NCI-H2171 treated with DMSO at 0.1 percent for 48 hours (cell line): Measurements from ENCODE around the gene CRACR2A.

ENCODE experiments used
- DNase-seq: peaks from one replicate; lab custom pipeline; 2025; lab: John Stamatoyannopoulos, UW

Gene CRACR2A

DNA sequence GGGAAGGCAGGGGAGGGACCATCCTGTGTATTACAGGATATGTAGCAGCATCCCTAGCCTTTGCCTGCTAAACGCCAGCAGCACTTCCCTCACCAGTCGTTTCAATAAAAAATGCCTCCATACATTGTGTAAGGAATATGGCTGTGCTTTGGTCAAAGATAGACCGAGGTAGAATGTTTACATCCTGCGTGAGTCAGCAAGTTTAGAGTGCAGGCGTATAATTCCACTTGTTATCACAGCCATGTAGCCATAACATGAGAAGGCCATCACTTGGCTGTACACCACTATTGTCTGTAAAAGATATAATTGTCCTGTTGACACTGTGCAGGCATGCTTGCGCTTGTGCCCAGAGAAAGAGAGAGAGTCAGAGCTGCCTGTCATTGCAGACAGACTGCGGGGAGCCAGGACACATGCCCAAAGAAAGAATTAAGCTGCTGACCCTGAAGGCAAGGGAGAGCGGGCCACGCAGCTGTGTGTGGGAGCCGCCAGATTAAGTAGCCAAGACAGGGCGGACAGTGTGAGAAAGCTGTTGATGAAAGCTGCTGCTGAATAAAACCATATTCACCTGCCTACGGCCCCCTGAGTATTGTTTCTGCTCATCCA is 68.4 kb downstream of the CRACR2A start:
- DNase-seq, result no peak

DNA sequence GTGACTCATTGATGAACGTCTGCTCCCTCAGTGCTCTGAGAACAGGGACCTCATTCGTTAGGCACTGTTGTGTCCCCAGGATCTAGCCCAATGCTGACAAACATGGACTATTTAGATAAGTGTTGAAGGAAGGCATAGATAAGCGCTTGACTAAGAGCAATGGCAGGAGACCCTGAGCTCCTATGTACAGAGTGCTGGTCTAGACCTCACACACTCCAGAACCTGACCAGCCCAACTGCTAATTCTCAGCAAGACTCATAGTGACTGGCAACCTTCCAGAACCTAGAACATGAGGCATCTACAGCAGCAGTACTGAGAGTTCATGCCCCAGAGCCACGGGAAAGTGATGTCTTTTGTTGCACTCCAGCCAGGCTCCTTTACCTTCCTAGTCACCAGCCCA is 69.2 kb downstream of the CRACR2A start:
- peak; percentile 25 for DNase-seq

GRCh38 chr12:3681595-3682061 is 71.3 kb downstream of the CRACR2A start:
- peak; percentile 81 for DNase-seq

- DNase-seq, result no peak
These were observed 71.9 kb downstream of the CRACR2A start for GRCh38 chr12:3680919-3681594.

GRCh38 chr12:3679831-3680230 is 73.1 kb downstream of the CRACR2A start:
- no peak for DNase-seq

- no peak for DNase-seq
These were observed 75.3 kb downstream of the CRACR2A start for GRCh38 chr12:3677609-3678008.

GRCh38 chr12:3673981-3674708 is 78.8 kb downstream of the CRACR2A start:
- no peak for DNase-seq

DNA sequence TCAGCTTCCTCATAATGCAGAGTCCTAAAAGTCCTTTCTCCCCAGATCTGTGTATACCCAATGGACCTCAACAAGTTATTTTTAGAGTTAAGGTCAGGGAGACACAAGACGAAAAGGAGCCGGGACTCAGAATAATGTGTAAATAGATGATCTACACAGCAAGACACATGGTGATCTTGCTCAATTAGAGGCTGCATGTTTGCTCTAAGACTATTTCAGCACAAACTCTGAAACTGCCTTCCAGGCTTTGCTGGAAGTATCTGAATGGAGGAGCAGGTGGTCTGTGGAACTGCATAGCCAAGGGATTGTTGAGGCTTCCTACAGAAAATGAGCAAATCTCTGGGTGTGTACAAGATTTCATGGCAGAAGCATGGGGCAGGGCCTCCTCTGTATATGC is 80.8 kb downstream of the CRACR2A start:
- no peak for DNase-seq

DNA sequence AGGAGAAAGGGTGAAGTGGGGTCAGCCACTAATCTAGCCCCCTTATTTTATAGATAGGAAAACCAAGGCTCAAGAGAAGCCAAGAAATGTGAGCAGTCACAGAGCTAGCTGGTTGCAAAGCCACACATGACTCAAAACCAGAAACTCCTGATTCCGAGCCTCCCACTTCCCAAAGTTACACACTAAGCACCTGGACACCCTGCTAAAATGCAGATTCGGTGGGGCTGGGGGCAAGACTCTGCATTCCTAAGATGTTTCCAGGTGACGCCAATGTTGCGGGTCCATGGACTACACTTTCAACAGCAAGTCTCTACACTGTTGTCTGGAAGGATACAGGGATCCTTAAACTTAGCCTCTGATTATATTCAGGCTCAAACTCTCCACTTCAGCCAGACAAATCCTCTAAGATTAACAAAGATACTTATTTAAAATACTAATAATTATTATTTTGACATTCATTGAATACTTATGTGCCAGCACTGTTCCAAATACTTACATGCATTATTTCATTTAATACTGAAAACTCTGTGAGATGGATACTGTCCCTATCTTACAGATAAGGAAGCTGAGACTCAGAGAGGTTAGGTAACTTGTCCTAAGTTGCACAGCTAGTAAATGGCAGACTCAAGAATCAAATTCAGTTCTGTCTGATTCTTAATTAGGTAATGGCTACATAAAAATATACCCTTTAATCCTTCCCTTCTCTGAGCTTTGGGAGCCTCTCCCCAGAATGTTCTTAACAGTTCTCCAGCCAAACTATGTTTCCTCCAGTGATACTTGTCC is 81.4 kb downstream of the CRACR2A start:
- DNase-seq, result no peak

- DNase-seq, result no peak
These were observed 82.8 kb downstream of the CRACR2A start for GRCh38 chr12:3670083-3670620.

DNA sequence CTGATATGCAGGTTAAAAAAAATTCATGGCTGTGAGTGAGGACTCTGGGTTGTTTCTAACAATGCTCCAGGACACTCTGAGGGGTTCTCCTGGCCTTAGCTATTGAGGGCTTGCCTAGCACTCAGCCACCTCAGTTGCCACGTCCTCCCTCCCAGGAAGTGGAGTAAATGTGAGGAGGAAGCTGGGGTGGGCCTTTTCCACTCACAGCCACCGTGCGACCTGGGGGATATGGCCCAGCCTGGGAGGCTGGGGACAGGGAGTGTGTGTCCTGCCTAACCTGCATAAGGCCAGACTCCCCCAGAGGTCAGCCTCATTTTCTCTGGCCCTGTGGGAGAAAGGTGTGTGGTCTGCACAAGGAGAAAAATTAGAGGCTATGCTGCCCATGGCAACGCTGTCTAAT is 83.3 kb downstream of the CRACR2A start:
- no peak for DNase-seq

DNA sequence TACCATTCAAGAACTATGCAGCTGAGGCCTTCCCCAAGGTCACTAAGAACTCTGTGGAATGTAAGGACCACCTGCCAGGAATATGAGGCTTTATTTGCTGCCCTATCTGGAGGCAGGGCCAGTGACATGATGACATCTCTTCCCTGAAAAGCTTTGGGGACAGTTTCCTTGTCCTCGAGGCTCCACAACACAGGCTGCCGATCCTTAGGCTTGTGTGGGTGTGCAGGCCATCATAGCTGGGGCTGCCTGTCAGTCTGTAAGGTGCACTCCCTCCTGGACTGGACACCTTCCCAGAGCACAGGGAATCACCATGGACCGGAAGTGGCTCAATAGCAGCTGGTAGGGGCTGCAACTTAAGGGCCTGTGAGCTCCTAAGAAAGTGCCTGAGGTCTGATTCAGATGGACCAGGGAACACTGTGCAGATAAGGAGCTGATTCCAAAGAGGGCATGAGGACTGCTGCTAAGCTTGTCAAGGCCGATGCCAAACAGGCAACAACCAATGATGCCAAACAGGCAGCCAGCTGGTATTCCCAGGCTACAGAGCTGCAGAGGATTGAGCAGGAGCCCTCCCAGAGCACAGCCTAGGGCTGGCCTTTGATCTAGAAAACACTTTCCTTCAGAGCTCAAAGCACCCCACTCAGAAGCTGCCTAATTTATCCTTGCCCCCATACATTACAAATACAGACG is 84.3 kb downstream of the CRACR2A start:
- no peak for DNase-seq

DNA sequence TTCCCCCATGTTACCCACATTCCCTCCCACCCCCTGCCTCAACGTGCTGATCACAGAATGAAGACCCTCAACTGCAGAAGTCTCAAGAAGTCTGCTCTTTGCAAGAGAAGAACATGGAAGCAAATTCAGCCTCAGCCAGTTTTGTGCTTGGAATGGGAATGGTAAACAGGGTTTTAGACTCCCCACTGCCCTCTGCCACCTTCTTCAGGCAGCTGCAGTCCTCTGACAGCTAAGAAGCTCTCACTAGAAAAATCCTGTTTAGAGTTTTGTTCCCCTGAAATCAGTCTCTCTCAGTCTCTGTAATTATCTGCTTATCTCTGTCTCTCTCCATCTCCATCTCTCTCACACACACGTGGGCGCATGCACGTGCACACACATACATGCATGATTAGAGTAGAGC is 85.4 kb downstream of the CRACR2A start:
- peak; percentile 34 for DNase-seq

DNA sequence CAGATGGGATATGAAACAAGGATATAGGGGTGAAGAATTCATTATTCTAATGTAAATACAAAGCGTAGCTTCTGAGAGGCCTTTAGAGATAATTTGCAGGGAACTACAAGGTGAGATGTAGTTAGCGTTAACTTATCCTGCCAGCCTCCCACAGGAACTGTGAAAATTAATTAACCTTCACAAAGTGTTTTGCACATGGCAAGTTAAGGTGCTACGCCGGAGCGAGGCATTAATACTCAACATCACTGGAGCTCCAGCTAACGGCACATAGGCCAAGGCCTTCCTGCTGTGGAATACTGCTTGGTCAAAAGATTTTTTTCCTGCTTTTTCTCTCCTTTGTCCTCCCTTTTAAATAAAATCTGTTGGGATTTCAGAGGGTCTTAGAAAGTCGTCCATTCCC is 86.5 kb downstream of the CRACR2A start:
- no peak for DNase-seq

GRCh38 chr12:3662521-3662921 is 90.4 kb downstream of the CRACR2A start:
- DNase-seq, result no peak

DNA sequence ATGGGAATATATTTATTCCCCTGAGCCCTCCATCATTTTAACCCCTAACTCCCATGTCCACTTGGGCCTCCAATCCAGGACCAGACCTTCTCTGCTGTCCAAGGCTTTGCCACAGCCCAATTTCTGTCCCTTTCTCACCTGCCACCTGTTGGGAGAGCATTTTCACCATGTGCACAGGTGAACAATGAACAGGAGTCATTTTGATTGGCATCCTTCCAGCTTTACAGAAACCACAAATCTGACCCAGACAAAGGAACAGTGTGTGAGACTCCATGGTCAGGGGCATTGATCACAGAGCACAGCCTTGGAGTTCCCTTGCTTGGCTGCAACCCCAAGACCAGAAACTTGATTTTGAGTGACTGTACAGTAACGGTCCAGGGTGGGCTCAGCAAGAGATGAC is 91.9 kb downstream of the CRACR2A start:
- peak; percentile 59 for DNase-seq

DNA sequence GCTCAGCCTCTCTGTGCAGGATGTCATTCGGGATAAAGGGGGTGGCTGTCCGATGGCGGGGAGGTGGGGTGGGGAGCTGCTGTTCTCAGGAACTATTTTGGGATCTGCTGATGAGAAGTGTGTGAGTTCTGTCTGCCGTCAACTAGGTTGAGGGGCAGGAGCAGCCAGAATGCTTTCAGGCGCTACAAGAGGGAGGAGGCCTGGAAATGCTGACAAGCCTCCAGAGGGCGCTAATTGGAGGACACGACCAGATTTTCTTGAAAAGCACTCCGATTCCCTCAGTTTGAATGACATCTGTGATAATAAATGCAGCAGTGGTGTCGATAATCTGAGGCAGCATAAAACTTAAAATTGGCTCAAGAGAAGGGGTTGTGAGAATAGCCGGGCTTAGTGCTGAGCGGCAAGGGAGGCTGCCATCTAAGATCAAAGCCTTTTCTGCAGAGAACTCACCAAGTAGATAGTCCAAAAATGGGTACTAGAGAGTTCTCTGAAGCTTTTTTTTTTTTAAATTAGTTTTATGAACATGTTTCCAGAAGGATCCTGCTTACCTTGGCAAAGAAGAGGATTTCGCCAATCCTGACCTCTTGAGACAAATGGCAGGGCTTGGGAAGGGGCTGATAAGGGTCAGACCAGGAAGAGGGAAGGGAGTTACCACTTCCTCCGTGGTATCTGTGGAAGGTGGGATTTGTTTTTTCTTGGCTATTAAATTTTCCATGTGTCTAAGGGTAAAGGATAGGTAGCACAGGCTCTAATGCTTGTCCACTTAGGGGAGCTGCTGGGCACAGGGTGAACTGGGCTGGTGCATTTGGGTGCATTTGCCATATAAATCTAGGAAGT is 94.4 kb downstream of the CRACR2A start:
- DNase-seq, result peak; percentile 32

DNA sequence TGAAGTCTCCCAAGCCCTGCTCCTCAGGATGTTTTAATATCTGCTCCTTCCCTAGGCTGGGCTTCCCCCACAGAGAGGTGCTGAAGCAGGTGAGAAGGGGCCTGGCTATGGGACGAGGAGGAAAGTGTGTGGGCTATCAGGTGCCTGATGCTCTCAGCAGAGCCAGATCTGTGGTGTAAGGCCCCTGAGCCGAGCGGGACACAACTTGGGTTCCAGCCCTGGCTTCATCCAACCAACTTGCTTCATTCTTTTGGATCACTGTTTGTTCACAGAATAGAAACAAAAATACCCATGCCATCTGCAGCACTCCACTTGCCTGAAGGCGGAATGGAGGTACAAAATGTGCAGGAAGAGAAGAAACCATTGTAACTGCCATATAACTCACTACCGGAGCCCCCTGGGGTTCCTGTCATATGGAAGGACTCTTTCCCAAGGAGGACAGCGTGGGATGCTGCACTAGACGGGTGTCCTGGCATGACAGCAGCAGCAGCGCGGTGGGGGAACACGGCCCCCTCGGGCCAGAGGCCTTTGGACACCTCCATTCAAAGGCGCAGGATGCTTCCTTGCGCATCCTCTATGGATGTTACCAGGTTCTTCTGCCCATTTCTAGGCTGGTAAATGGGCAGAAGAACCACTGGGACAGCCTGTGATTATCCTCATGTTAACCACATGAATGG is 95.8 kb downstream of the CRACR2A start:
- DNase-seq, result no peak

- peak; percentile 56 for DNase-seq
These were observed 97.5 kb downstream of the CRACR2A start for GRCh38 chr12:3655328-3655900.
